GM12873 (cell line): ENCODE results near the gene SLC38A11.
A peak's percentile ranks its signal among the peaks of the same experiment; 100 is the strongest.

Experiments
- CTCF ChIP-seq: IDR thresholded peaks from 2 replicates; pipeline ENCODE4 v1.5.1; 2012; ENCODE audit warnings: low read depth, mild to moderate bottlenecking, moderate library complexity, low read length, control low read depth; ENCODE audit not compliant: insufficient read depth; ENCODE audit errors: missing control alignments

SLC38A11 gene

DNA sequence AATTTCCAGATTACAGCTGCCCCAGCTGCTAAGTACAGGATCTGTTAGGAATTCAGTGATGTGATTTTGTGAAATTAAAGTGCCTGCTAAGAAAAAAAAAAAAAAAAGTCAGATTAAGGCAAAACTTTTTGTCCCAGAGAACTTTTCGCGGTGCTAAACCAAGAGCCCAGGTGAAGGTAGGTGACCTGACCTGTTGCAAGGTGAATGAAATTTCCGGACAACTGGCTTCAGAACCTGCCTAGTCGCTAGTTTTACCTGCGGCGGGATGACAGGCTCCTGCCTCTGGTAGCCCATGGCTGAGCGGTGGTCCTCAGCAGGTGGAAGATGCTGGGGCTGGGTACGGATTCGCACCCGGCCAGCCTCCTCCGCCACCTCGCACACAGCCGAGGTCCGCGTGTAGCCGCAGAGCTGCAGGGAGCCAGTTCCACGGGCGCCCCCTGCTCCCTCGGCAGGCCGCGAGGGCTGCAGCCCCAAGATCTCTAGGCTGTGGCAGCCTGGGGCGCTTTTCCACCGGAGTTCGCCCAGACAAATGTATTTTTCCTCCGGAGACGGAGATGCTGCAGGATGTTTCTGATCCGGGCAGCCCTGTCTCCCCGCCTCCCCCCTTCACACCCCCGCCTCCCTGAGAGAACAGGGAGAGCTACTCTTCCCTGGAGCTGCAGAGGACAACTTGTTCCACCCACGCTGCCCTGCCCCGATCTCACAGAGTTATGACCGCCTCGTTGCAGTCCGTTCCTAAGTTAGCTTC lies at the start of gene SLC38A11:
SLC38A11 (minus strand) TSS at position 572 of the 748 bp plus-strand sequence; CDS start at position 294, 278 bp downstream.
- TF ChIP-seq CTCF = no peak

- no peak for TF ChIP-seq CTCF
These were observed 48.3 kb upstream of the SLC38A11 start for GRCh38 chr2:165003443-165004130.

- TF ChIP-seq CTCF = no peak
These were observed 47.3 kb upstream of the SLC38A11 start for GRCh38 chr2:165002638-165003037.

- no peak for TF ChIP-seq CTCF
These were observed 38.1 kb upstream of the SLC38A11 start for GRCh38 chr2:164993287-164994016.

- peak; percentile 34 for TF ChIP-seq CTCF
These were observed 37.5 kb upstream of the SLC38A11 start for GRCh38 chr2:164992818-164993217.

GRCh38 chr2:164984428-164984827 lies 29.1 kb upstream of the SLC38A11 start:
- no peak for TF ChIP-seq CTCF
